Umbilical cord (tissue), 2 donors: ENCODE data around the gene AP5B1. TPM values are rescaled to one million over a fixed set of nuclear protein-coding genes. Genes with fewer than 3 reads are reported as not detected.

Experiments
- DNase-seq: peaks from one replicate; pipeline ENCODE4 v3.0.0-alpha.2; 2015; ENCODE audit warnings: low spot score
- total RNA-seq: library from RNA; depleted of rRNA; stranded (reverse); fragments of >200 nt; gene quantifications from one replicate; pipeline ENCODE4 v1.2.3, GENCODE V29; 2014; ENCODE audit warnings: low replicate concordance; ENCODE audit not compliant: insufficient read depth

The AP5B1 gene
- total RNA-seq, 1 donor from 2014 or later: 9.6 TPM

DNA sequence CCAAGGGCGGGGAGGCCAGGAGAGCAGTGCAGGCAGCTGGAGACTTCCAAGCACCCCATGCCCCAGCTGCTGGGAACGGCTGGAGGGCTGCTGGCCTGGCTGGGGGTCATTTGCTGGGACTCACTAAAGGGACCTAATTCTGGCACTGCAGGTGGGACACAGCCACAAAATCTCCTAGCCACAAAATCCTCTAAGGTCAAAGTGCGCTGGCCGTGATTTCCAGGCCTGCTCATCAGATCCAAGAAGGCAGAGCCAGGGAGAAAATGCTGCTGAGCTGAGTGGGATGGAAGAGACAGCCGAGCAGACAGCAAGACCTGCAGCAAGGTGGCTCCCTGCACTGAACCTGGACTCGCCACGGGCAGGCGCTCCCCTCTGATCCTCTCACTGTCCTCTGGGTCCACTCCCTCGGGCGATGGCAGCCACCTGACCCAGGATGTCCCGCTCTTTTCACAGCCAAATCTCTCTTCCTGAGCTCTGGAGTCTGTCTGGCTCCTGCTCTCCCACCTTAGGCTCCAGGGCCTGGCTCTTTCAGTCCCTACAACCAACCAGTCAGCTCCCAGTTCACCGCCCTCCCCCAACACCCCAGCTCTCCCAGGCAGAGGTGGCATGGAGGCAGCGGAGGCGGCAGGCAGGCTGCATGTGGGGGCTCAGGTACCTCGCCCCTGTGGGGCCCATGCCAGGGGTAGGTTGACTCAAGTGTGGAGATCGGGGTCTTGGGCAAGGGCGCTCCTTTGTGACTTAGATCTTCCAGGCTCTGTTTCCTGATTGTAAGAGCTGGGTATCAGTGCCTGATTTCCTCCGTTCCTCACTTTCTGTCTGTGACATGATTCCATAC, 20.6 kb upstream of the AP5B1 start:
- no peak for DNase-seq

DNA sequence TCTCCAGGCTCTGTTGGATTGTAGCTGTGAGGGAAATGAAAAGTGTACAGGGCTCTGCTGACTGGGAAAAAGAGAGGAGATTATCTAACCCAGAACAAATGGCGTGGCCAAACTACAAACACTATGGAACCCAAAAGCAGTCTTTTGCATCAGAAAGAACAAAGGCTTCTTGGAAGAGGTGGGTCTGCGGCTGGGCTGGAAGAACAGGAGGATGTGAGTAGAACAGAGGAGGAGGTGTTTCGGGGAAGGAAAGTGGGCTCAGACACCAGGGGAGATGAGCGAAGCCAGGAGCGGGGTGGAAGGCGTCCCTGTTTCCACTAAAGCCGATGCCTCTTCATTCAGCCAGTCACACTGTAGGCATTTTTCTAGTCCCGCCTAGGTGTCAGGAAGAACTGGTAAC, 18.1 kb upstream of the AP5B1 start:
- no peak for DNase-seq

DNA sequence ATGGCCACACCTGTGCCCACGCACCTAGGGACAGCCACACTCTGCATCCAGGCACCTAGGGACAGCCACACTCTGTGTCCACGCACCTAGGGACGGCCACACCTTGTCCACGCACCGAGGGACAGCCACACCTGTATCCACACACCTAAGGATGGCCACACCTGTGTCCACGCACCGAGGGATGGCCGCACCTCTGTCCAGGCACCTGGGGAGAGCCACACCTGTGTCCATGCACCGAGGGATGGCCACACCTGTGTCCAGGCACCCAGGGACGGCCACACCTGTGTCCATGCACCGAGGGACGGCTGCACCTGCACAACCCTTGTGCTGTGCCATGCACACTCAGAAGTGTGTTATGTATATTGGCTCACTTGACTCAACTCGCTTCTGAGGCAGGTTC, 16.9 kb upstream of the AP5B1 start:
- no peak for DNase-seq

DNA sequence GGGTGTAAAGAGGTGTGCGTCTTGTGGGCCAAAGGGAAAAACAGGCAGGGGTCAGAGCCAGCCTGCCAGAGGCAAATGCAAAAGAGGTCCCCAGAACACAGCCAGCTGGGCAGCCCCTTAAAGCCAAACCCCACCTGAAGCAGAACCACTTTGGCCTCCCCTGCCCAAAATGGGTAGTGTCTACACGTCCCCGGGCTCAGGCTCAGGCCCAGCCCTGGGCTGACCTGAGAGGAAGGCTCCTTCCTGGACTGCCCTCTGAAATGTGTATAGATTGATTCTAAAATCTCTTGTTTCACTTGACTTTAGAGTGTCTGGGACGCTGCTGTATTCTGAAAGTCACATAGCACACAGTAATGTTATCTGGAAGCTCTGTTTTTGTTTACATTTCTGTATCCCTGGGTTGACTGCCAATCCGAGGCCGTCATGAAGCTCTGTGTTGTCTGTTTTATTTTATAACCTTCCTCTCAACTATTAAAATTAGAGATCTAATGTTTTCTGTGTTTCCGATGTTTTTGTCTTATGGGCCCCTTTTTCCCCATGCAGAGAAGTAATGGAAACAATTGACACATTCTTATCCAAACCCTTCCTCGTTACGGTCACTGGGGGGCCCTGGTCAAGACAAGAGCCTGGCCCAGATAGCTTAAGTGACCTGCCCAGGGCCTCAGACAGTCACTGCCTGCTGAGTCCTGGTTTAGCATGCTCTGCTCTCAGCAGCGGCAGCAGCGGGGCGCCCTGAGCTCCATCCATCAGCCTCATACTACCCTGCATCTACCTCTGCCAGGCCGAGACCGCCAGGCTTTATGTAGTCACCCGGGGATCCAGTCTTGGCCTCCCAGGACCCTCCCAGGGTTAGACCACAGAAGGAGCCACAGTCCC, 16.2 kb upstream of the AP5B1 start:
- DNase-seq: no peak

DNA sequence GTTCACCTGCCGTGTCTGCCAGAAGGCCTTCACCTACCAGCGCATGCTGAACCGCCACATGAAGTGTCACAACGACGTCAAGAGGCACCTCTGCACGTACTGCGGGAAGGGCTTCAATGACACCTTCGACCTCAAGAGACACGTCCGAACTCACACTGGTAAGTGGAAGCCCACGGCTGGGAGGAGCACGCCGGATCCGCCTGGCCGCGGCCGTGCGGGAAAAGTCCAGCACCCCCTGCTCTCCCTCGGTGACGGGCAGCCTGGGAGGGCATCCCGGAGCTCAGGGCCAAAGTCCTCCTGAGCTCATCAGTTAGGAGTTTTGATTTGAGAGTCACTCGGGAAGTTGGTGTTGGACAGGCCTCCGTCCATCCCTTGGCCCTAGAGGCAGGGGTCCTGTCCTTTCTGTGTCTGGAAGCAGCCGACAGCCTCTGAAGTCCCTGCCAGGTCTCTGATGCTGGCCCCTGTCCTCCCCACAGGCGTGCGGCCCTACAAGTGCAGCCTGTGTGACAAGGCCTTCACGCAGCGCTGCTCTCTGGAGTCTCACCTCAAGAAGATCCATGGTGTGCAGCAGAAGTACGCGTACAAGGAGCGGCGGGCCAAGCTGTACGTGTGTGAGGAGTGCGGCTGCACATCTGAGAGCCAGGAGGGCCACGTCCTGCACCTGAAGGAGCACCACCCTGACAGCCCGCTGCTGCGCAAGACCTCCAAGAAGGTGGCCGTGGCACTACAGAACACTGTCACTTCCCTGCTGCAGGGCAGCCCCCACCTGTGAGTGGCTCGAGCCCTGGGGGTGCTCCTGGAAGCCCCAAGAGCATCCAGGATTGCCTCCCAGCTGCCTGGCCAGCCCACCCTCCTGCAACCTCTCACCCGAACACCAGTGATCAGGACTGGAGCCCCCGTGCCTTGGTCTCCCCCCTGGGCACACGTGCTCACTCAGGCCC, 14.1 kb upstream of the AP5B1 start:
- DNase-seq: no peak

DNA sequence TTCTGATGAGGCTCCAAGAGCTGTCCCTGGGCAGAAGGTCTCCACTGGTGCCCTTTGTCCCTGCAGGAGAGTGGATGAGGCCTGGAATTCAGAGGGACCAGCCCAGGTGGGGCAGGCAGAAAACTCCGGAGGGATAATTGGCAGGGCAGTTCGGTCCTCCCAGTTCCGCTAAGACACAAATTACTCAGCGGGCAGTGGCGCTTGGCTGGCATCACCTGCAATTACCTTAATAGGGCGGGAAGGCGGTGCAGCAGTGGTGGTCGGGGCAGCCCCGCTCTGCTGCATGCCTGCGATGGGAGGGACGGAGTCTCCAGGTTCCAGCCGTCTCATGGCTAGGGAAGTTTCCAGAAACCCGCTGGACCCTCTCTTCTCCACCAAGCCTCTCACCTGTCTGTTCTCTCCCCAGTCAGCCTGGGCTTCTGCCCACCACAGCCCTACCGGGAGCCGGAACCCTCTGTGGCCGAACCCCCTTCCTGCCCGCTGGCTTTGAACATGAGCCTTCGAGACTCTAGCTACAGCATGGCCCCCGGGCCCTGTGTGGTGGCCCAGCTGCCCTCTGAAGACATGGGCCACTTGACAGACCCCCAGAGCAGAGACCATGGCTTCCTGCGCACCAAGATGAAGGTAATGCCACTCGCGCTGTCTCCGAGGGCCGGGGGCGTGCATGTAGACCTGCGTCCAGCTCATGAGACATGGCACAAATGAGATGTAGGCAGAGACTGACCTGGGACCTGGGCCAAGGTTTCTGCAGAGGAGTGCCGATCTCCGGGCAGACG, 13.0 kb upstream of the AP5B1 start:
- DNase-seq: no peak

DNA sequence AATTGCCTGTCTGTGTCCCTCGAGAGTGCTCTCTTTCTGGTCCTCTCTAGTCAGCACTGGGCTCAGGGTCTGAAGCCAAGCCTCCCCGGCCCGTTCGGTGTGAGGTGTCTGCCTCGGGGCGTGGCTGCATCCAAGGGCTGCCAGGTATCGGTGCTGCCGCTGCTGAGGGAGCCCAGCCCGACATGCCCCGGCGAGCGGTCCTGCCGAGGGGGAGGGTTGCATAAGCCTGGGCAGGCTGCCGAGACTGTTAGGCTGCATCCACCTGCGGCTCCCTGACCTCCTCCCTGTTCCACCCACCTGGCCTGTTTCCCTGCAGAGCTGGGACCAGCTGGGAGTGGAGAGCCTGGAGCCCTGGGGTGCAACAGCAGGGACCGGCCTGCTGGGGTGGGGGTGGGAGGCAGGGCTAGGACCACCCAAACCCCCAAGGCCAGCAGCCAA, 12.4 kb upstream of the AP5B1 start:
- no peak for DNase-seq

DNA sequence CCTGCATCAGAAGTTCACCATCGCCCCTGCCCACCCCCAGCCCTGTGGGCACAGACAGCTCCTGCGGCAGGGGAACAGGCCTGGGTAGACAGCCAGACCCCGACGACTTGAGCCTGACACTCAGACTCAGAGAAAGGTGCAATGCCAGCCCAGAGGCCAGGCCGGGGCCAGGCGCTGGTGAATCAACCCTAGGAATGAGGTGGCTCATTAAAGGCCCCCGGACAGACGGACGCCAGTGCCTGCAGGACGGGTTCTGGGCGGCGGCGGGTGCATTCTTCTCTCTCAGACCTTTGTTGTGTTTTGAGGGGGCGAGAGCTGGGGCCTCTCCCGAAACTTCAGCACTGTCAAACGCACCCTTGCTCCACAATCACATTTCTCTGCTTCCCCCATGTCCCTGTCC, 11.7 kb upstream of the AP5B1 start:
- no peak for DNase-seq

DNA sequence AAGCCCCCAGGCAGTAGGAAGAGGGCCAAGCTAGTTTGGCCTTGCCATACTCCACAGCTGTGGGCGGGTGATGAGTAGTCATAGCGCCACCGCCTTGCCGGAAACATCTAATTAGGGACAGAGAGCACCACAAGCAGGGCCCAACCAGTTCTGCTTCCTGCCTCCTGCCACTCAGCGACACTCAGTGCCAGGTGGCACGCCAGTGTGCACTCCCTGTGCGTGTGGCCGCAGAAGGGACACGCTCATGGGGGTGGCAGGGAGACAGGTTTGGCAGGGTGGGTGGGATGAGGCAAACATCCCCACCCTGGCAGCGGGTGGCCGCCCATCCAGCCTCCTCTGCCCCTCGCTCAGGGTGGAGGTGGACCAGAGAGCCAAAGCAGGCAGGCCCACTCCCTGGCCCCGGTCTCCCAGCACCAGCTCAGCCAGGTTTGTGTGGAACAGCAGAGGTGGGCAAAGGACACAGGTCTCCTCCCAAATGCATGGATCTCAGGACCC, 11.0 kb upstream of the AP5B1 start:
- no peak for DNase-seq

DNA sequence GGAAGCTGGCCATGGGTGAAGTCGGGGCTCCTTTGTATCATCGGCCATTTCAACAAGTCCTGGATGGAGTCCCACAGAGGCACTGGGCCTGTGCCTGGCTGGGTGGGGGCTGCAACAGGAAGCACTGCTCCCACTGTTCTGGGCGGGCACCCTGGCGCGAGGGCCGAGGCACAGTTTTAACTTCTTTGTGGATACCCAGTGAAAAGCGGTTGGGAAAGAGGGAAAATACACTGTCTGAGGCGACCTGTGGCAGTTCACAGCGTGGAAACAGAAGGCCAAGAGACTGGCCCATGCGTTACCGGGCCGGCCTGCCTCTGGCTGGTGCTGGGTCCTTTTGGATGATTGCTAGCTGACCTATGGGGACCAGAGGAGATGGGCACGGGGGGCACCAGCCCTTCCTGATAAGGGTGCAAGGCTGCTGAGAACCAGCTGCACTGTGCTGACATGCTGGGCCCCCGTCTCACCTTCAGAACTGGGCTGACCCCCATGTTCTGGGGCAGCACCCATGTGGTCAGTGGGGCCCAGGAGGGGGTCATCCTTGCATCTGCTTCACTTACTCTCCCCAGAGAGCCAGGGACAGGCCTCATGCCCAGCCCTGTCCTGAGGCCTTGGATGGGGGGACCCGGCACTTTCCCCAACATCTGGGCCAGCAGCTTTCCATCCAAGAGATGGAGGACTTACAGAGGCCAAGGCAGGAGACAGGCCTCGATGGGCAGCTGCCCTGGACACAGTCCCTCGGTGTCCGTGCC, 10.3 kb upstream of the AP5B1 start:
- DNase-seq: no peak

DNA sequence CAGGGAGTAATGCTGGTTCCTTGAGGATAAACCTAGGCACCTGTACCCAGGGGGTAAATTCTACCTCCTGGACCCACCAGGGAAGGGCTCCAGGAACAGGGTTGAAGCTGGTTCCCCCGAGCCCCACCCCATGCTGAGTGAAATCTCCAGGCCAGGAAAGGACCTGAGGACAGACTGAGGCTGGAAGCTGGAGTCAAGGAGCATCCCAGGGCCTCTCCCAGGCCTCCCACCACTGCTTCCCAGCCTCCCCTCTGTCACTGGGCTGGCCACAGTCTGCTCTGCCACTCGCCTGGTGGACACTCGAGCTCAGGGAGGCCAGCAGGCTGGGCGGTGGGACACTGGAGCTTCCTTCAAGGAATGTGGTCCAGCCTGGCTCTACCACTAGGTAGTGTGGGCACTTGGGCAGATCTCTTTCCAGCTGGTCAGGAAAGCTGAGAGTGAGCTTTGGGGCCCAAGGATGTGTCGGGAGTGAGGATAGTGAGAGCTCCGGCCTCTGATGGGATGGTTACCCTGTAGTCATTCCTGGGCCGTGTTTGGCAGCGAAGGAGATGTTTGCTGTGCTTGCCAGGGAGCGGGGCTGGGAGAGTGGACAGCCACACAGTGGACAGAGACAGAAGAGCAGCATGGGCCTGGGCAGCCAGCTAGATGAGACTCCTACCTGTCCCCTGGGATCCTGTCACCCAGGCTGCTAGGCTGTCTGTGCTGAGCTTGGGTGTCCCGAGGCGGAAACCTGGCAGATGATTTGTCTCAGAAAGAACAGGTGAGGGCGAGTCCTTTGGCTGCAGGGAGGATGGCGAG, 9.5 kb upstream of the AP5B1 start:
- no peak for DNase-seq

DNA sequence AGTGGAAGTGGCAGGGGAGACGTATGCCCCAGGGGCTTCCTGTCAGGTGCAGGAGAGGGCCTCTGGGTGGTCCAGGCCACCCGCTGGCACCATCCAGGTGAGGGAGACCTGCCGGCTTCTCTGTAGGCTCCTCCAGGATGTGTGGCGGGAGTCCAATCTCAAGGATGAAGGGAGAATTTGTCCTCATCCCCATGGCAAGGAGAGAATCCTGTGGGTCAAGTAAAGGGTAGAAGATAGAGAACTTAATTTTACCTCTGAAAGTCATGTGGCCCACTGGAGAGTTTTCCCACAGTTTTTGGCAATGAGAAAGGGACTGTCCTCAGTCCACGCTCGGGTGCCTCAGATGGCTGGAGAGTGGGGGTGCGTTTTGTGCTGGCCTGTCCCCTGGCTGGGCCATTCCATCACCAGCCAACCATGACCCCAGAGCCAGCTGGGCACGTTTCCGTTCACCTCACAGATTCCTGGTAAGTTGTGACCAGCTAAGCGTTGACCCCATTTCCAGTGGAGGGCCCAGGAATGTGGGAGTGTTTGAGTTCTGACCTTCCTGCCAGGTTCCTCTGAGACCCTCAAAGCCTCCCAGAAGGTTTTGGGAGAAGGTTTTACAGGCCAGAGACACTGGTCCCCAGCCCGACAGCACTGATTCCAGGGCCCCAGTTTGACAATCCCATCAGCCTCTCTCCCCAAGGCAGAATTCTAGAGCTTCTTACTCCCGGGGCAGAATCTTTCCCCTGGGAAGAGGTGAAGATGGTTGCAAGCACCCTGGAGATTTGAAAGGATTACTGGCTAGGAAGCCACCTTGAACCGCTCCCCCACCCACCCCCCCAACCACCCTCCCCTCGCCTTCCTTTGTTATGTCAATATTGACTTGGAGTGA, 8.7 kb upstream of the AP5B1 start:
- no peak for DNase-seq

DNA sequence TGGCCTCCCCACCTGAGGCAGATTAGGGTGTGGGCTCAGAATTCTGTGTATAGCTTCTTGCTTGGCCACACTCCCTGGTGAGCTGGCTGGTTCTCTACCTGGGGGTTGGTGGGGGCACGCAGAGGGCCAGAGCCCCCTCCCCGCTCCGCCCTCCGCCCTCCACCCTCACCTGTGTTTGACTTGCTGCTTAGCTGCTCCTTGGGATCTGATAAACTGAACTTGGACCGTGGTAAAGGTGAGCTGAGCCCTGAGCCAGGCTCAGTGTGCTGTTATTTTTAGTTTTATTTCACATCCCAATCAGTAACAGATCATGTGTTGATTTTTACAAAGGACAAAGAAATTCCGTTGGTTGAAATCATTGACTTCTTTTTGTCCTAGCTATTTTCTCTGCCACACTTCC, 8.0 kb upstream of the AP5B1 start:
- DNase-seq: no peak

DNA sequence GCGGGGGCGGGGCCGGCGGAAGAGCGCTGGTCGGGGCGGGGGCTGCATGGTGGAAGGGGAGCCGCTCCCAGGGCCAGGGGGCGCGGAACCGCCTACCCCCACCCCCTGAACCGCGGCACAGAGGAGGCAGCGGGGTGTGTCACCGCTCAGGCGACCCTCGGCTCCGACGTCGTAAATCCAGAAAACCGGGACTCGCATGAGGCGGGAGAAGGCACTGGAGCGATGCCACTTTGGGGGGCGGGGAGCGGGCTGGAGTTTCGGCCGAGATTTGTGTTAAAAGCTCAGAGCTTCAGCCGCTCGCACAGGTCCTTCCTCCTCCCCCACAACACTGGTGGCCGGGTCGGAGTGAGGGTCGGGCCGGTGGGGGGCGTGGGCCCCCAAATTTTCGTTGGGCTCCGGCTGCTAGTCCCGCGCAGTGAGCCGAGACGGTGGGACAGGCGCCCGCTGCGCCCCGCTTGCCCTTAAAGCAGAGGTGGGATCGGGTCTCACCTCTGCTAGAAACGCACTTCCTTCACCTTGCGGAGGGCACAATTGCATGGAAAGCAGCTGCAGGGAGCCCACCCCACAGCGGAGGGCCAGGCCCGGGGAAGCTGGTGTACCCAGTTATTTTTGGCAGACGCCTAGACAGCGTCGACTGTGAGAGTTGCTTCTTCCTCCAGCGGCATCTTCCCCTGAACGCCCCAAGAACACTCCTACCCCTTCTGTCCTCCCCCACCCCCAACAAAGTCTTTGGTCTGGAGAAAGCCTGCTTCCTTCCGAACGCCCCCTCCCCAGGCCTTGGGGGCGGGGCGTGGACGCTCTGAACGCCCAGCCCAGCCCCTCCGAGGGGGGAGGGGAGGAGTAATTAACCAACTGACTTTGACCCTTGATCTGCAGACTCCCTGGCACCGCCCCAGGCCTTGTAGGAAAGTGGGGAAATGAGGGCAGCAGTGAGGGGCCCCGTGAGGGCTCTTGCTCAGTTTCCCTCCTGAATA, 7.2 kb upstream of the AP5B1 start:
- DNase-seq: no peak

DNA sequence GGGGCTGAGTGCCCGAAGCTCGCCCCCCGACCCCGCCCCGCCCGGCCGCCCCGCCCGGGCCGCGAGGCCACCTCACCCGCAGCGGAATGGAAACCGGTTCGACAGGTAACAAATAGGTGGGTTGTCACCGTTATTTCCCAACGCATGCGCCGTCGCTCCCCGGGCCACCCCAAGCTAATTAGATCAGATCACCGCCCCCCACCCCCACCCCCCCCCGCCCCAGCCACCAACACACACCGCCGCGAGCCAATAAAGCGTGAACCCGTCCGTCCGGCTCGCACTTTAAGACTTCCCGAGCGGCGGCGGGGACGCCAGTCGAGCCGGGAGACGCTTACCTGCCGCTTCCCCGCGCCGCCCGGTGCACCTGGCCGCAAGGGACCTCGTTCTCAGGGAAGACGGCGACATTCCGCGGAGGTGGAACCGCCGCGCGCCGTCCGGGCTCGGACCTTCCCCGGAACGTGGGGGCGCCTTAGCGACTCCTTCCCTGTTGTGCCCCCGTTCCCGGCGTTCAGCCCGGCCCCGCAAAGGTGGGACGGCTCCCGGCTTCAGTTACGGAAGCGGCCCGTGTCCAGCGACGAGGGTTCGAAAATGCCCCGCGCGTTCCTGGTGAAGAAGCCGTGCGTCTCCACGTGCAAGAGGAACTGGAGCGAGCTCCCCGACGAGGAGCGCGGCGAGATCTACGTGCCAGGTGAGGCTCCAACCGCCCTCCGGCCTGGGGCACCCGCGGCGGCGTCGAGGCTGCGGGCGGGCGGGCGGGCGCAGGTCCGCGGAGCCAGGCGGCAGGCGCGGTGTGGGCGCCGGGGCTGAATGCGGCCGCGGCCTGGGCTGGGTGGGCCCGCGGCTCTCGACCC, 6.2 kb upstream of the AP5B1 start, which contains the start of gene OVOL1:
TSS of gene OVOL1 (plus strand) at position 278 of the 851 bp plus-strand sequence. CDS start at position 589, 311 bp downstream.
- peak; percentile 26 for DNase-seq
